K562 (cell line): ENCODE measurements around the gene DIAPH1. TPM values are rescaled to one million over a fixed set of nuclear protein-coding genes. Genes with fewer than 3 reads are reported as not detected.

Source experiments
- ARHGAP35 ChIP-seq: fragments of 450-650 bp; IDR thresholded peaks from 2 replicates; pipeline ENCODE4 v1.6.1; 2018; ENCODE audit not compliant: partially characterized antibody
- BRCA1 ChIP-seq, 2 experiments: fragments of 450-650 bp in 1 of 2; sonication (generic) in 1 of 2; formaldehyde crosslinking in 1 of 2; IDR thresholded peaks; 2 replicates each; pipeline versions ENCODE4 v1.5.0 to v1.6.1; 2017 to 2020; ENCODE audit warnings: mild to moderate bottlenecking in 1 of 2, missing genetic modification reagents in 1 of 2
- E2F1 ChIP-seq: sonication (generic); formaldehyde crosslinking; IDR thresholded peaks from 2 replicates; pipeline ENCODE4 v1.8.1; 2023; ENCODE audit warnings: mild to moderate bottlenecking, missing genetic modification reagents, moderate library complexity
- NEUROD1 ChIP-seq: fragments of 150-350 bp; IDR thresholded peaks from 2 replicates; pipeline ENCODE4 v1.6.1; 2014; ENCODE audit warnings: borderline replicate concordance, low read length, low read depth; ENCODE audit not compliant: partially characterized antibody
- NRF1 ChIP-seq, 2 experiments: fragments of 450-650 bp; IDR thresholded peaks in 1 of 2; conservative IDR thresholded peaks in 1 of 2; 2 replicates each; pipeline ENCODE4 v1.6.1; 2014; ENCODE audit warnings: mild to moderate bottlenecking in 2 of 2
- PML ChIP-seq: IDR thresholded peaks from 2 replicates; pipeline ENCODE4 v1.6.1; 2012; ENCODE audit warnings: low read length, inconsistent platforms
- SOX6 ChIP-seq: fragments of 450-650 bp; IDR thresholded peaks from 2 replicates; pipeline ENCODE4 v1.6.1; 2014; ENCODE audit warnings: mild to moderate bottlenecking
- ZBTB11 ChIP-seq, 3 experiments: fragments of 200-800 bp in 1 of 3; fragments of 250-450 bp in 1 of 3; fragments of 450-650 bp in 1 of 3; sonication (Bioruptor Pico) in 1 of 3; sonication (Bioruptor generic) in 1 of 3; formaldehyde crosslinking in 1 of 3; IDR thresholded peaks; 2 replicates each; pipeline versions ENCODE4 v1.6.1 to v1.8.0; 2016 to 2022; ENCODE audit warnings: mild to moderate bottlenecking in 2 of 3, missing genetic modification characterization in 2 of 3, missing compliant biosample characterization in 1 of 3, moderate library complexity in 1 of 3
- ZNF134 ChIP-seq: fragments of 250-450 bp; sonication (Bioruptor Pico); conservative IDR thresholded peaks from 2 replicates; pipeline ENCODE4 v1.4.0; 2020
- ZNF551 ChIP-seq: fragments of 250-450 bp; sonication (Bioruptor Pico); IDR thresholded peaks from 2 replicates; pipeline ENCODE4 v1.5.0; 2021; ENCODE audit warnings: mild to moderate bottlenecking, moderate library complexity
- ZNF764 ChIP-seq: fragments of 250-450 bp; sonication (Bioruptor Pico); IDR thresholded peaks from 2 replicates; pipeline ENCODE4 v1.4.0; 2020; ENCODE audit warnings: low read depth, mild to moderate bottlenecking, moderate library complexity
- polyA plus RNA-seq, 8 experiments: library from polyadenylated mRNA; depleted of rRNA in 4 of 8; stranded (reverse) in 5 of 8; unstranded in 3 of 8; fragments of >200 nt; fragmentation: Nextera tagmentation in 2 of 8; fragmentation: Illumina TruSeq in 1 of 8; extraction: Ambion mirVana in 2 of 8; extraction: Trizol in 1 of 8; gene quantifications; 2 replicates each; pipeline versions ENCODE4 v1.2.1 to v1.2.3, GENCODE V29; 2011 to 2014; ENCODE audit warnings: inconsistent platforms in 1 of 8, missing spikeins in 1 of 8
- total RNA-seq, 7 experiments: library from RNA; depleted of rRNA in 6 of 7; stranded (reverse); fragments of >200 nt in 6 of 7; fragmentation: Illumina TruSeq in 2 of 7; extraction: Trizol in 2 of 7; gene quantifications; 2 replicates each; pipeline versions ENCODE4 v1.2.1 to v1.2.3, GENCODE V29; 2011 to 2021; ENCODE audit warnings: low replicate concordance in 1 of 7
- TF ChIP-seq, protein P1 (sequence below): fragments of 250-450 bp; sonication (Bioruptor Pico); IDR thresholded peaks from 2 replicates; pipeline ENCODE4 v1.4.0; 2020; ENCODE audit warnings: mild to moderate bottlenecking, moderate library complexity
- TF ChIP-seq, protein P2 (sequence below): fragments of 250-450 bp; sonication (Bioruptor Pico); IDR thresholded peaks from 2 replicates; pipeline ENCODE4 v1.4.0; 2020; ENCODE audit warnings: borderline replicate concordance
- TF ChIP-seq, protein P3 (sequence below): IDR thresholded peaks from 2 replicates; pipeline ENCODE4 v1.6.1; 2014; ENCODE audit warnings: antibody characterized with exemption

DIAPH1 gene
- total and polyA plus RNA-seq, 9 of the 15 experiments (the other 6 are each of a cell fraction or from before 2014, with no cell fraction given) = 60.8 to 328 (median 97.8) TPM

DNA sequence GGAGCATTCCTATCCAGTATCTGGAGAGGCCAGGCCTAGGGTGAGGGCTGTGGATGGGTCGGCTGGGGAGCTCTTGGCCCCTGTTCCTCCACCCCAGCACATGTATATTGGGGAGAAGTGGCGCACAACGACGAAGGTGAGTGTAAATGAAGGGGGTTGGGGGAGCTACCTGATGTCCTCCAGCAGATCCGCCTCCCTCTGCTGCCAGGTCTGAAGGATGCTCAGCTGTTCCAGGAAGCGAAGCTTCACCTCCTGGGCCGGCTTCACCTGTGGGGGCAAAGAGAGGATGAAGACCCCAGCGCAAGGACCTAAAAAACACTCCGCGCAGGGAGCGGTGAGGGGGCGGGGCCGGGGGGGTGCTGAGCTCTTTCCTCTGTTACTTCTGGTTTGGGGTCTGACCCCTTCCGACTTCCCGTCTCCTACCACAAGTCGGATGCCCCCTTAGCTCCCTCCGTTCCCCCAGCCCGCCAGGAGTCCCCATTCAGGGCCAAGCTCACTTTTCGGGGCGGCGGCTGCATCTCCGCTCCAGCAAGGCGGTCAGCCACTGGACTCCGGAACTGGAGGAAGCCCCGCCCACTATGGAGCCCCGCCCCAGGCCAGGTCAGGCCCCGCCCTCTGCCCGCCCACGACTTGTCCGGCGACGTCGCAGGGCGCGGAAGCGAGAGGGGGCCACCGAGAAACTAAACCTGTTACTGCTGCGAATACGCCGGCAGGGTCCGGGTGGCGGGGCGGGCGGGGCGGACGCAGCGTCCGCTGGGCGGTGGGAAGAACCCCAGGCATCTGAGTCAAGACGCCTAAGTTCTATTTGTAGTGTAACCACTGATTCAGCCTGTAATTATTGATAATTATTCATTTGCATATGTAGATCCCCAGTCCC is 32.3 kb upstream of the DIAPH1 start, which contains the start of gene FCHSD1 (continued):
- TF ChIP-seq ZBTB11 (CRISPR knock-in tag; IDR thresholded peaks at IDR 0.05) (0 out of 6 replicates have a peak, but pooled peaks of 1 of the 3 experiments have one; percentile 57), BRCA1 (IDR thresholded peaks at IDR 0.05) (no peak), BRCA1 (CRISPR knock-in tag; IDR thresholded peaks at IDR 0.05) (no peak), ARHGAP35 (no peak), SOX6 (no peak), NRF1 (conservative IDR thresholded peaks at IDR 0.05 in 1 of 2, IDR thresholded peaks at IDR 0.05 in 1 of 2) (peak; percentile 50 to 62; a peak in 2 of 4 replicates), PML (no peak), ZNF764 (no peak), ZNF551 (CRISPR knock-in tag) (no peak), NEUROD1 (no peak), ZNF134 (no peak), E2F1 (CRISPR knock-in tag) (0 out of 2 replicates have a peak, but pooled peaks have one; percentile 61)
- TF ChIP-seq, protein P1, sequence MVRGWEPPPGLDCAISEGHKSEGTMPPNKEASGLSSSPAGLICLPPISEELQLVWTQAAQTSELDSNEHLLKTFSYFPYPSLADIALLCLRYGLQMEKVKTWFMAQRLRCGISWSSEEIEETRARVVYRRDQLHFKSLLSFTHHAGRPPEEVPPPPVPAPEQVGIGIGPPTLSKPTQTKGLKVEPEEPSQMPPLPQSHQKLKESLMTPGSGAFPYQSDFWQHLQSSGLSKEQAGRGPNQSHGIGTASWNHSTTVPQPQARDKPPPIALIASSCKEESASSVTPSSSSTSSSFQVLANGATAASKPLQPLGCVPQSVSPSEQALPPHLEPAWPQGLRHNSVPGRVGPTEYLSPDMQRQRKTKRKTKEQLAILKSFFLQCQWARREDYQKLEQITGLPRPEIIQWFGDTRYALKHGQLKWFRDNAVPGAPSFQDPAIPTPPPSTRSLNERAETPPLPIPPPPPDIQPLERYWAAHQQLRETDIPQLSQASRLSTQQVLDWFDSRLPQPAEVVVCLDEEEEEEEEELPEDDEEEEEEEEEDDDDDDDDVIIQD = no peak
- TF ChIP-seq, protein P2, sequence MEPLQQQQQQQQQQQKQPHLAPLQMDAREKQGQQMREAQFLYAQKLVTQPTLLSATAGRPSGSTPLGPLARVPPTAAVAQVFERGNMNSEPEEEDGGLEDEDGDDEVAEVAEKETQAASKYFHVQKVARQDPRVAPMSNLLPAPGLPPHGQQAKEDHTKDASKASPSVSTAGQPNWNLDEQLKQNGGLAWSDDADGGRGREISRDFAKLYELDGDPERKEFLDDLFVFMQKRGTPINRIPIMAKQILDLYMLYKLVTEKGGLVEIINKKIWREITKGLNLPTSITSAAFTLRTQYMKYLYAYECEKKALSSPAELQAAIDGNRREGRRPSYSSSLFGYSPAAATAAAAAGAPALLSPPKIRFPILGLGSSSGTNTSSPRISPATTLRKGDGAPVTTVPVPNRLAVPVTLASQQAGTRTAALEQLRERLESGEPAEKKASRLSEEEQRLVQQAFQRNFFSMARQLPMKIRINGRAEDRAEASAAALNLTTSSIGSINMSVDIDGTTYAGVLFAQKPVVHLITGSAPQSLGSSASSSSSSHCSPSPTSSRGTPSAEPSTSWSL = no peak
- TF ChIP-seq, protein P3, sequence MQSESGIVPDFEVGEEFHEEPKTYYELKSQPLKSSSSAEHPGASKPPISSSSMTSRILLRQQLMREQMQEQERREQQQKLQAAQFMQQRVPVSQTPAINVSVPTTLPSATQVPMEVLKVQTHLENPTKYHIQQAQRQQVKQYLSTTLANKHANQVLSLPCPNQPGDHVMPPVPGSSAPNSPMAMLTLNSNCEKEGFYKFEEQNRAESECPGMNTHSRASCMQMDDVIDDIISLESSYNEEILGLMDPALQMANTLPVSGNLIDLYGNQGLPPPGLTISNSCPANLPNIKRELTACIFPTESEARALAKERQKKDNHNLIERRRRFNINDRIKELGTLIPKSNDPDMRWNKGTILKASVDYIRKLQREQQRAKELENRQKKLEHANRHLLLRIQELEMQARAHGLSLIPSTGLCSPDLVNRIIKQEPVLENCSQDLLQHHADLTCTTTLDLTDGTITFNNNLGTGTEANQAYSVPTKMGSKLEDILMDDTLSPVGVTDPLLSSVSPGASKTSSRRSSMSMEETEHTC = no peak
